WI38 (cell line): ENCODE results near the gene FBXO7.

Experiments
- H3K4me3 ChIP-seq: 2 replicates; pipeline ENCODE4 v1.5.1; 2011; ENCODE audit warnings: low read depth, mild to moderate bottlenecking, control low read depth, low read length
- TF ChIP-seq, protein P1 (sequence below): IDR thresholded peaks from 2 replicates; pipeline ENCODE4 v1.5.1; 2012; ENCODE audit warnings: low read depth, mild to moderate bottlenecking, control low read depth, low read length

Gene FBXO7

GRCh38 chr22:32545801-32546200 lies 71.2 kb downstream of the FBXO7 start:
- no peak overlapping the region for H3K4me3 ChIP-seq
- TF ChIP-seq, protein P1, sequence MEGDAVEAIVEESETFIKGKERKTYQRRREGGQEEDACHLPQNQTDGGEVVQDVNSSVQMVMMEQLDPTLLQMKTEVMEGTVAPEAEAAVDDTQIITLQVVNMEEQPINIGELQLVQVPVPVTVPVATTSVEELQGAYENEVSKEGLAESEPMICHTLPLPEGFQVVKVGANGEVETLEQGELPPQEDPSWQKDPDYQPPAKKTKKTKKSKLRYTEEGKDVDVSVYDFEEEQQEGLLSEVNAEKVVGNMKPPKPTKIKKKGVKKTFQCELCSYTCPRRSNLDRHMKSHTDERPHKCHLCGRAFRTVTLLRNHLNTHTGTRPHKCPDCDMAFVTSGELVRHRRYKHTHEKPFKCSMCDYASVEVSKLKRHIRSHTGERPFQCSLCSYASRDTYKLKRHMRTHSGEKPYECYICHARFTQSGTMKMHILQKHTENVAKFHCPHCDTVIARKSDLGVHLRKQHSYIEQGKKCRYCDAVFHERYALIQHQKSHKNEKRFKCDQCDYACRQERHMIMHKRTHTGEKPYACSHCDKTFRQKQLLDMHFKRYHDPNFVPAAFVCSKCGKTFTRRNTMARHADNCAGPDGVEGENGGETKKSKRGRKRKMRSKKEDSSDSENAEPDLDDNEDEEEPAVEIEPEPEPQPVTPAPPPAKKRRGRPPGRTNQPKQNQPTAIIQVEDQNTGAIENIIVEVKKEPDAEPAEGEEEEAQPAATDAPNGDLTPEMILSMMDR = no peak

GRCh38 chr22:32546496-32546895 lies 71.9 kb downstream of the FBXO7 start:
- TF ChIP-seq, protein P1 = no peak

GRCh38 chr22:32546935-32547334 lies 72.3 kb downstream of the FBXO7 start:
- TF ChIP-seq, protein P1 = no peak
- H3K4me3 ChIP-seq = no peak overlapping the region

More at GRCh38 chr22:32546496-32546895, 71.9 kb downstream of the FBXO7 start:
- H3K4me3 ChIP-seq = no peak overlapping the region

- no peak overlapping the region for H3K4me3 ChIP-seq
- TF ChIP-seq, protein P1 = no peak
Observed at GRCh38 chr22:32548039-32548438, 73.4 kb downstream of the FBXO7 start.
